Stimulated activated CD4-positive, alpha-beta T cell treated with anti-CD3 and anti-CD28 coated beads, Interleukin-4, amount 100 ng/mL, for 4 hours (primary cell): ENCODE measurements around the gene LPCAT4.
"Not testable (repeated sequence)": the region's sequence is repeated elsewhere in the genome, so short reads cannot be mapped to it uniquely, and the experiment has no call there.

Experiments
- DNase-seq, 2 experiments: peaks; one replicate each; pipeline ENCODE4 v3.0.0-alpha.2; 2020

Gene LPCAT4

GRCh38 chr15:34362047-34362773, 4.8 kb downstream of the LPCAT4 start:
- DNase-seq = no peak

GRCh38 chr15:34361278-34361677, 5.7 kb downstream of the LPCAT4 start:
- DNase-seq = no peak

GRCh38 chr15:34360298-34360697, 6.7 kb downstream of the LPCAT4 start:
- DNase-seq = no peak

- no peak for DNase-seq
Observed at GRCh38 chr15:34359416-34359815, 7.6 kb downstream of the LPCAT4 start.

GRCh38 chr15:34358948-34359347, 8.0 kb downstream of the LPCAT4 start:
- no peak for DNase-seq

- DNase-seq = no peak
Observed at GRCh38 chr15:34358367-34358766, 8.6 kb downstream of the LPCAT4 start.

GRCh38 chr15:34357653-34358052, 9.3 kb downstream of the LPCAT4 start:
- DNase-seq = no peak

- DNase-seq = no peak
Observed at GRCh38 chr15:34355241-34355640, 11.8 kb downstream of the LPCAT4 start.

GRCh38 chr15:34354286-34354685, 12.7 kb downstream of the LPCAT4 start:
- no peak for DNase-seq

GRCh38 chr15:34353627-34354026, 13.4 kb downstream of the LPCAT4 start:
- DNase-seq = no peak

GRCh38 chr15:34352996-34353395, 14.0 kb downstream of the LPCAT4 start:
- not testable (repeated sequence) for DNase-seq

- DNase-seq = no peak
Observed at GRCh38 chr15:34349769-34350168, 17.2 kb downstream of the LPCAT4 start.

- DNase-seq = no peak
Observed at GRCh38 chr15:34348735-34349300, 18.2 kb downstream of the LPCAT4 start.

- no peak for DNase-seq
Observed at GRCh38 chr15:34347951-34348638, 18.9 kb downstream of the LPCAT4 start.

- peak; percentile 89 to 95 for DNase-seq
Observed at GRCh38 chr15:34342737-34343575, 24.0 kb downstream of the LPCAT4 start, which contains the start of the genes NOP10 and NUTM1. TSS of gene NOP10 (minus strand) at chr15:34343136. CDS start at chr15:34343073, 63 bp downstream. TSS of gene NUTM1 (plus strand) at chr15:34343315. CDS start at chr15:34343697, 382 bp downstream.

GRCh38 chr15:34342213-34342736, 24.7 kb downstream of the LPCAT4 start:
- DNase-seq = not testable (repeated sequence)

- no peak for DNase-seq
Observed at GRCh38 chr15:34341381-34342212, 25.4 kb downstream of the LPCAT4 start.

- DNase-seq = no peak
Observed at GRCh38 chr15:34339946-34340345, 27.1 kb downstream of the LPCAT4 start.

GRCh38 chr15:34338347-34338746, 28.6 kb downstream of the LPCAT4 start:
- DNase-seq = no peak

- peak; percentile 89 to 90 for DNase-seq
Observed at GRCh38 chr15:34337557-34338306, 29.3 kb downstream of the LPCAT4 start, which contains the start of gene SLC12A6. TSS of gene SLC12A6 (minus strand) at chr15:34337781. CDS start at chr15:34336680, 1,101 bp downstream.
